Loucy (cell line): ENCODE data around the gene IGF2R.

Source experiments
- H2AFZ ChIP-seq: fragments of 200-600 bp; sonication (generic); 2 replicates; pipeline ENCODE4 v1.6.0; 2016; ENCODE audit warnings: antibody characterized with exemption, mild to moderate bottlenecking, low read length, moderate library complexity
- H3F3A ChIP-seq: fragments of 200-600 bp; 2 replicates; pipeline ENCODE4 v1.6.0; 2016; ENCODE audit warnings: antibody characterized with exemption, low read depth, mild to moderate bottlenecking
- H3K27me3 ChIP-seq: fragments of 200-600 bp; sonication (generic); 2 replicates; pipeline ENCODE4 v1.6.1; 2014; ENCODE audit warnings: low read length, mild to moderate bottlenecking; ENCODE audit not compliant: insufficient read depth, poor library complexity, severe bottlenecking
- H3K36me3 ChIP-seq: fragments of 200-600 bp; sonication (generic); 2 replicates; pipeline ENCODE4 v1.6.1; 2016; ENCODE audit warnings: low read length; ENCODE audit not compliant: insufficient read depth
- H3K4me1 ChIP-seq: fragments of 200-600 bp; sonication (generic); 2 replicates; pipeline ENCODE4 v1.5.1; 2014; ENCODE audit warnings: low read length, mild to moderate bottlenecking; ENCODE audit not compliant: insufficient read depth, poor library complexity, severe bottlenecking
- H3K4me2 ChIP-seq: fragments of 200-600 bp; sonication (generic); 2 replicates; pipeline ENCODE4 v1.6.0; 2014; ENCODE audit warnings: antibody characterized with exemption, low read length, low read depth, mild to moderate bottlenecking; ENCODE audit not compliant: poor library complexity, severe bottlenecking
- H3K4me3 ChIP-seq: fragments of 200-600 bp; sonication (generic); 2 replicates; pipeline ENCODE4 v1.5.1; 2014; ENCODE audit warnings: low read length, mild to moderate bottlenecking, mixed read lengths; ENCODE audit not compliant: poor library complexity, severe bottlenecking
- H3K79me2 ChIP-seq: fragments of 200-600 bp; sonication (generic); 2 replicates; pipeline ENCODE4 v1.6.1; 2014; ENCODE audit warnings: low read length; ENCODE audit not compliant: insufficient read depth
- H3K9ac ChIP-seq: fragments of 200-600 bp; sonication (generic); 2 replicates; pipeline ENCODE4 v1.6.0; 2014; ENCODE audit warnings: mild to moderate bottlenecking, low read depth, low read length, moderate library complexity; ENCODE audit not compliant: poor library complexity, severe bottlenecking
- H3K9me2 ChIP-seq: fragments of 200-600 bp; sonication (generic); replicated peaks from 2 replicates; pipeline ENCODE4 v1.6.1; 2016; ENCODE audit warnings: low read depth, low read length, mixed read lengths
- H3K9me3 ChIP-seq: fragments of 200-600 bp; sonication (generic); 2 replicates; pipeline ENCODE4 v1.6.1; 2014; ENCODE audit warnings: mild to moderate bottlenecking, antibody characterized with exemption, low read length, low read depth; ENCODE audit not compliant: insufficient read depth
- H4K20me1 ChIP-seq: fragments of 200-600 bp; sonication (generic); 2 replicates; pipeline ENCODE4 v1.6.0; 2014; ENCODE audit warnings: antibody characterized with exemption, low read length, mild to moderate bottlenecking; ENCODE audit not compliant: insufficient read depth, poor library complexity, severe bottlenecking
- EZH2phosphoT487 ChIP-seq: fragments of 200-600 bp; IDR thresholded peaks from 2 replicates; pipeline ENCODE4 v1.6.1; 2018; ENCODE audit warnings: antibody characterized with exemption, mild to moderate bottlenecking, moderate library complexity, borderline replicate concordance
- TF ChIP-seq, protein P1 (sequence below): fragments of 200-600 bp; sonication (generic); conservative IDR thresholded peaks from 2 replicates; pipeline ENCODE4 v1.5.1; 2014; ENCODE audit warnings: mild to moderate bottlenecking, antibody characterized with exemption, low read length

IGF2R gene

DNA sequence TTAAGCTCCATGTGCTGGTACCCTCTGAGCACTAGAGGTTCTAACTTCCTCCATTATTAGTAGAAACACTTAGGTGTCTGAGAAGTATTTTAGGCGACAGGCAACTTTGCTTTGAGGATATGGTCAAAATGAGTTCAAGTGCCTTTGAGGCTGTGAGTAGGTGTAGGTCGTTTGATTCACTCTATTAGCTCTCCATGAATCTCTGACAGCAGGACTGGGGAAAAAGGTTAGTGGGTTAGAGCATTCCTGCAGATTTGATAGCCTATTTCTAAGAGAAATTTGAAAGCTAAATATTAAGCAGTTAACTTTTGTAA lies 45.9 kb downstream of the IGF2R start:
- no peak overlapping the region for H2AFZ ChIP-seq
- H3K27me3 ChIP-seq: no peaks in the 10 kb centered on the region
- H3K9me3 ChIP-seq: no peaks in the 10 kb centered on the region
- no peaks in the 10 kb centered on the region for H3K9me2 ChIP-seq
- no peak overlapping the region for H3K9ac ChIP-seq
- no peak overlapping the region for H3K4me3 ChIP-seq
- no peaks in the 10 kb centered on the region for H3K79me2 ChIP-seq
- H3F3A ChIP-seq: no peaks in the 10 kb centered on the region
- peaks cover 33% of the 10 kb centered on the region for H3K4me1 ChIP-seq
- TF ChIP-seq EZH2phosphoT487: no peak
- TF ChIP-seq, protein P1, sequence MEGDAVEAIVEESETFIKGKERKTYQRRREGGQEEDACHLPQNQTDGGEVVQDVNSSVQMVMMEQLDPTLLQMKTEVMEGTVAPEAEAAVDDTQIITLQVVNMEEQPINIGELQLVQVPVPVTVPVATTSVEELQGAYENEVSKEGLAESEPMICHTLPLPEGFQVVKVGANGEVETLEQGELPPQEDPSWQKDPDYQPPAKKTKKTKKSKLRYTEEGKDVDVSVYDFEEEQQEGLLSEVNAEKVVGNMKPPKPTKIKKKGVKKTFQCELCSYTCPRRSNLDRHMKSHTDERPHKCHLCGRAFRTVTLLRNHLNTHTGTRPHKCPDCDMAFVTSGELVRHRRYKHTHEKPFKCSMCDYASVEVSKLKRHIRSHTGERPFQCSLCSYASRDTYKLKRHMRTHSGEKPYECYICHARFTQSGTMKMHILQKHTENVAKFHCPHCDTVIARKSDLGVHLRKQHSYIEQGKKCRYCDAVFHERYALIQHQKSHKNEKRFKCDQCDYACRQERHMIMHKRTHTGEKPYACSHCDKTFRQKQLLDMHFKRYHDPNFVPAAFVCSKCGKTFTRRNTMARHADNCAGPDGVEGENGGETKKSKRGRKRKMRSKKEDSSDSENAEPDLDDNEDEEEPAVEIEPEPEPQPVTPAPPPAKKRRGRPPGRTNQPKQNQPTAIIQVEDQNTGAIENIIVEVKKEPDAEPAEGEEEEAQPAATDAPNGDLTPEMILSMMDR: no peak
- no peaks in the 10 kb centered on the region for H4K20me1 ChIP-seq
- H3K4me2 ChIP-seq: peak overlapping the region; percentile 58
- peaks cover 30% of the 10 kb centered on the region; the same call in 1 of the 2 replicates for H3K36me3 ChIP-seq

GRCh38 chr6:160015778-160016684 lies 47.1 kb downstream of the IGF2R start:
- no peaks in the 10 kb centered on the region for H4K20me1 ChIP-seq
- TF ChIP-seq, protein P1: no peak
- no peak for TF ChIP-seq EZH2phosphoT487
- no peaks in the 10 kb centered on the region for H3K27me3 ChIP-seq
- H2AFZ ChIP-seq: no peak overlapping the region
- no peaks in the 10 kb centered on the region for H3K9me2 ChIP-seq
- H3K4me1 ChIP-seq: peaks cover 33% of the 10 kb centered on the region
- H3K4me3 ChIP-seq: no peak overlapping the region
- peak overlapping the region; percentile 22 for H3K4me2 ChIP-seq
- H3K79me2 ChIP-seq: no peaks in the 10 kb centered on the region
- peaks cover 20% of the 10 kb centered on the region; the same call in 1 of the 2 replicates for H3K36me3 ChIP-seq
- no peaks in the 10 kb centered on the region for H3K9me3 ChIP-seq
- H3K9ac ChIP-seq: no peak overlapping the region
- no peaks in the 10 kb centered on the region for H3F3A ChIP-seq

DNA sequence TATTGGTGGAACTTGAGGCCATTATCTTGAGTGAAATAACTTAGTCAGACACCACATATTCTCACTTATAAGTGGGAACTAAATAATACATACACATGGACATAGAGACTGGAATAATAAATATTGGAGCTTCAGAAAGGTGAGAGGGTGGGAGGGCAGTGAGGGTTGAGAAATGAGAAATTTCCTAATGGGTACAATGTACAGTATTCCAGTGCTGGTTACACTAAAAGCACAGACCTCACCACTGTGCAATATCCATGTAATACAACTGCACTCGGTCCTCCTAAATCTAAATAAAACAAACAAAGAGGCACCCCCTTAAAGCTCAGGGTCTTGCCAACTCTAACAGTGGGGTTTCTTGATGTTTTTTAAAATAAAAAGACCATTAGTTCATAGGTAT lies 53.2 kb downstream of the IGF2R start:
- H3K9me3 ChIP-seq: no peaks in the 10 kb centered on the region
- no peaks in the 10 kb centered on the region for H4K20me1 ChIP-seq
- H3K79me2 ChIP-seq: no peaks in the 10 kb centered on the region
- no peaks in the 10 kb centered on the region for H3K27me3 ChIP-seq
- no peak overlapping the region for H3K4me3 ChIP-seq
- no peak overlapping the region for H2AFZ ChIP-seq
- H3K9me2 ChIP-seq: no peaks in the 10 kb centered on the region
- no peak overlapping the region for H3K4me2 ChIP-seq
- no peak overlapping the region for H3K9ac ChIP-seq
- H3K36me3 ChIP-seq: peaks cover 14% of the 10 kb centered on the region; the same call in 1 of the 2 replicates
- H3F3A ChIP-seq: no peaks in the 10 kb centered on the region
- no peaks in the 10 kb centered on the region for H3K4me1 ChIP-seq
- TF ChIP-seq EZH2phosphoT487: no peak
- TF ChIP-seq, protein P1: no peak
